Ascending aorta (tissue), 2 donors: Measurements from ENCODE around the gene KRT3. TPM values are rescaled to one million over a fixed set of nuclear protein-coding genes. Genes with fewer than 3 reads are reported as not detected.

Experiments used
- DNase-seq, 2 donors: peaks; one replicate each; pipeline ENCODE4 v3.0.0-alpha.2; 2019; ENCODE audit warnings: low spot score in 2 of 2
- H3K27ac ChIP-seq, 2 donors: fragments of 200-600 bp; sonication (generic); one replicate each; pipeline ENCODE4 v1.5.1; 2016 to 2017; ENCODE audit warnings: mild to moderate bottlenecking in 1 of 2
- H3K27me3 ChIP-seq: fragments of 200-600 bp; sonication (generic); one replicate; pipeline ENCODE4 v1.5.1; 2017
- H3K36me3 ChIP-seq, 2 donors: fragments of 200-600 bp; sonication (generic); one replicate each; pipeline ENCODE4 v1.5.1; 2016
- H3K4me1 ChIP-seq, 2 donors: fragments of 200-600 bp; sonication (generic); one replicate each; pipeline ENCODE4 v1.5.1; 2016 to 2017; ENCODE audit warnings: mild to moderate bottlenecking in 1 of 2
- H3K4me3 ChIP-seq, 2 donors: fragments of 200-600 bp; sonication (generic); one replicate each; pipeline ENCODE4 v1.5.1; 2016 to 2017; ENCODE audit warnings: mild to moderate bottlenecking in 1 of 2
- H3K9me3 ChIP-seq, 2 donors: fragments of 200-600 bp; sonication (generic); one replicate each; pipeline ENCODE4 v1.5.1; 2016
- intact Hi-C: fragments of 100-400 bp; cut with DNase I; formaldehyde crosslinking; loops from one replicate; pipeline ENCODE4 v1.15.1; 2023
- total RNA-seq: library from RNA; depleted of rRNA; stranded (reverse); fragments of >200 nt; gene quantifications from one replicate; pipeline ENCODE4 v1.1.0, GENCODE V29; 2016
- TF ChIP-seq, protein P1 (sequence below), 3 experiments: fragments of 200-600 bp in 2 of 3; fragments of 450-650 bp in 1 of 3; sonication (generic) in 2 of 3; IDR thresholded peaks; one replicate each; pipeline ENCODE4 v1.5.1; 2016 to 2019; ENCODE audit warnings: antibody characterized with exemption in 3 of 3, mild to moderate bottlenecking in 1 of 3, moderate library complexity in 1 of 3

KRT3 gene
- total RNA-seq, 1 donor from 2014 or later = not detected

DNA sequence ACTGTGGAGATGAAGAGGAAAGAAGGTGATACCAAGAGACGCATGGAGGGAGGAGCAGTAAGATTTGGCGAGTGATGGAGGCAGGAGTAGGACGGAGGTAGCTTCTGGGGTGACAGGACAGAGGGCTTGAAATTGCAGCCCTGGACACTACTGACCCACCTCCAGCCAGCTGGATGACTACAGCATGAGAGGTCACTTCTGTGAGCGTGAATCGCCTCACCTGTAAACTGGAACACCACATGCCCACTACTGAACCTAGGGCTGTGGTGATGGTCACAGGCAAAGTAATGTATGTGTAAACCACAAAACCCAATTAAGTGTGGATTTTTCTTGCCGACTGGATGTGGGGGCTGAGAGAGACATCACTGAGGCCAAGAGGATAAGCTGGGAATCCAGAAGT lies 24.6 kb upstream of the KRT3 start:
- no peak for DNase-seq
- Histone ChIP-seq H3K27me3 (no peaks in the 10 kb centered on the region), H3K4me1 (peaks cover 0 to 3% of the 10 kb centered on the region in 2 donors), H3K9me3 (no peaks in the 10 kb centered on the region), H3K4me3 (no peak overlapping the region), H3K36me3 (no peaks in the 10 kb centered on the region), H3K27ac (no peak overlapping the region)
- TF ChIP-seq, protein P1, sequence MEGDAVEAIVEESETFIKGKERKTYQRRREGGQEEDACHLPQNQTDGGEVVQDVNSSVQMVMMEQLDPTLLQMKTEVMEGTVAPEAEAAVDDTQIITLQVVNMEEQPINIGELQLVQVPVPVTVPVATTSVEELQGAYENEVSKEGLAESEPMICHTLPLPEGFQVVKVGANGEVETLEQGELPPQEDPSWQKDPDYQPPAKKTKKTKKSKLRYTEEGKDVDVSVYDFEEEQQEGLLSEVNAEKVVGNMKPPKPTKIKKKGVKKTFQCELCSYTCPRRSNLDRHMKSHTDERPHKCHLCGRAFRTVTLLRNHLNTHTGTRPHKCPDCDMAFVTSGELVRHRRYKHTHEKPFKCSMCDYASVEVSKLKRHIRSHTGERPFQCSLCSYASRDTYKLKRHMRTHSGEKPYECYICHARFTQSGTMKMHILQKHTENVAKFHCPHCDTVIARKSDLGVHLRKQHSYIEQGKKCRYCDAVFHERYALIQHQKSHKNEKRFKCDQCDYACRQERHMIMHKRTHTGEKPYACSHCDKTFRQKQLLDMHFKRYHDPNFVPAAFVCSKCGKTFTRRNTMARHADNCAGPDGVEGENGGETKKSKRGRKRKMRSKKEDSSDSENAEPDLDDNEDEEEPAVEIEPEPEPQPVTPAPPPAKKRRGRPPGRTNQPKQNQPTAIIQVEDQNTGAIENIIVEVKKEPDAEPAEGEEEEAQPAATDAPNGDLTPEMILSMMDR (IDR thresholded peaks at IDR 0.05) = no peak
- intact Hi-C loops = no loop called here

DNA sequence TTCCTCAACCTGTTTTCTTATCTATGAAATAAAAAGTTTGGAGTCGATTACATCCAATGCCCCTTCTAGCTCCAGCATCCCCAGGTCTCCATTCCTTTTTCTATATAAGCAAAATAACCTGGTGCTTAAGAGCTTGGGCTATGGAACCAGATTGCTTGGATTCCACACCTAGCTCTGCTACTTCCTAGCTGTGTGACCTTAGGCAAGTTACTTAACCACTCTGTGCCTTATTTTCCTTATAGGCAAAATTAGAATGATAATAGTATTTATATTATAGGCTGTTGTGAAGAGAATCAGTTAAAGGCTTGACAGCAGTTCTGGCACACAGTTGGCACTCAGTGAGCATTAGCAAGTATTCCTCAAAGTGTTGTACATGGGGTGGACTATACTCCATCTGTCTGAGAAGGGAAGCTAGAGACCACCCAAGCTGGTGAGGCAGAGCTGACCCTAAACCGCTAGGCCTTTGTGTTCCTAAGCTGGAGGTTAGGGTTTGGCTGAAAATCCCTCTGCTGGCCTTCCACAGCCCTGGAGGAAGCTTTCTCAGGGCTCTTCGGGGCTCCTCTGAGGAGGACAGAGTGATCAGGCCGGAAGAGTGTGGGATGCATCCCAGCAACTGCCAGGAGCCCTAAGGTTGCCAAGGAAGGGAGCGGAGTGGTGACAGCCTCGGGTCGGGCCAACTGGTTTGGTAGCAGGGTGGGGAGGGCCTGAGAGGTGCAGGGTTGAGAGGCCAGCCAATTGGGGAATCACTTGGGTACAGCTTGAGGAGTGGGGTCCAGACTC lies 24.0 kb upstream of the KRT3 start:
- intact Hi-C loops = no loop called here
- TF ChIP-seq, protein P1 (IDR thresholded peaks at IDR 0.05) = no peak
- Histone ChIP-seq H3K27me3 (no peaks in the 10 kb centered on the region), H3K4me1 (peaks cover 0 to 3% of the 10 kb centered on the region in 2 donors), H3K27ac (no peak overlapping the region), H3K4me3 (no peak overlapping the region), H3K36me3 (no peaks in the 10 kb centered on the region), H3K9me3 (no peaks in the 10 kb centered on the region)
- DNase-seq = no peak

DNA sequence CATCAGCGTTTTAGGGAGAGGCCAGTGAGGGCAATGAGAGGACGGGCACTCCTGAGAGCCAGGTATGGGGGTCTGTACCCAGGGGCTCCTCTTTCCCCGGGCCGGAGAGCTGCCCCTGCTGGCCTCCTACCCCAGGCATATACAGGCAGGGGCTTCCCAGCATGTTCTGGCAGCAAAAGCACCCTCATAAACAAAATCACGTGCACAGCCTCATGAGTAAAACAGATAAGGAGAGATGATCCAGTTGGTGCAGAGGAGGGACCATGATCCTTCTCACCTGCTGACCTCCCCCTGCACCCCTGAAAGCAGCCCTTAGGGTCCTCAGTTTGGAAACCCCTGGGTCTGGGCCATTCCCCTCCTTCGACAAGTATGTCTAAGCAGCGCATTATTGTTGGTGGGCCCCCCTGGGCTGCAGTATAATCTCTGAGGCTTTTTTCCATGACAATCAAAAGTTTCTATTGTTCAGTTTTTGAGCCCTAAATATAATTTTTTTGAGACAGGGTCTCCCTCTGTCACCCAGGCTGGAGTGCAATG lies 23.0 kb upstream of the KRT3 start:
- no peaks in the 10 kb centered on the region for H3K9me3 ChIP-seq

DNA sequence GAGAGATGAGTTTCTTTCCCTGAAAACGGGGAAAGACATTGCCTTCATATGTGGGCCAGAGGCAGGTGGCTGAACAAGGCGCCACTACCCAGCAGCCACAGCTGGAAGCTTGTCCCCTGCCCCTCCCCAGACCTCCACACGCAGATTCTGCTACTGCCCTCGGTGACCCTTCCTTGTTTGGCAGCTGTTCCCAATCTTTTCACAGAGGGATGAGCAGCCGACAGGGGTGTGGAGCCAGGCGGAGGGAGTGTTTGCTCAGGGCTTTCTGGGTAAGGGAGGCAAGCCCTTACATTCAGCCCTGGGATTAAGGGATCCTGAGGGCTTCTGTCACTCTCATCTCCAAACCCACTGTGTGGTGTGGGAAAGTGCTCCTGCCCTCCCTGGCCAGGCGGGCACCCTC lies 22.5 kb upstream of the KRT3 start:
- Histone ChIP-seq H3K27me3 (no peaks in the 10 kb centered on the region), H3K9me3 (no peaks in the 10 kb centered on the region), H3K4me1 (peaks cover 0 to 3% of the 10 kb centered on the region in 2 donors), H3K27ac (no peak overlapping the region), H3K36me3 (no peaks in the 10 kb centered on the region), H3K4me3 (no peak overlapping the region)
- intact Hi-C loops = no loop called here
- TF ChIP-seq, protein P1 (IDR thresholded peaks at IDR 0.05) = no peak
- DNase-seq = no peak

More for the DNA sequence above, 23.0 kb upstream of the KRT3 start:
- Histone ChIP-seq H3K36me3 (no peaks in the 10 kb centered on the region), H3K4me1 (peaks cover 0 to 3% of the 10 kb centered on the region in 2 donors), H3K4me3 (no peak overlapping the region), H3K27me3 (no peaks in the 10 kb centered on the region), H3K27ac (no peak overlapping the region)
- no peak for DNase-seq
- intact Hi-C loops = no loop called here
- TF ChIP-seq, protein P1 (IDR thresholded peaks at IDR 0.05) = no peak

DNA sequence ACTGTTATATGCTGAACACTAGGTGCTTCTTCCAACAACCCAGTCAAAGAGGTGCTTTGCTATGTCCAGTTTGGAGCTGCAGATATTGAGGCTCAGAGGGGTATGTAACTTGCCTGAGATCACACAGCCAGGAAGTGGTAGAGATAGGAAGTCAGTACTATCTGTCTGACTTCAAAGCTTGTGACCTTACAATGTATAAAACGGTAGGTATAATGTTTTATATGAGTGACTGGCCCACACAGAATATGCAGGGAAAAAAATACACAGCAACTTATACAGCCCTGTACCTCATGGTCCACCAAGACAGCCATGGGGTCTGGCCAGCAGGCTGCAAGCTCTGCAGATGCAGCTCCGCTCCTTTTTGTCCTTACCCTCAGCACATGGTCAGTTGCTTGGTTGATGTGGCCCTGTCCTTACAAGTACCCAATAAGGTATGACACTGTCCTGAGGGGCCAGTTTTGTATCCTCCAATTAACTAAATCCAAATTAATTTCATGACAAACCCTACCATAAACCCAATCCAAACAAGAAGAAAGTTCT lies 21.9 kb upstream of the KRT3 start:
- no peak overlapping the region for H3K4me3 ChIP-seq
- no peaks in the 10 kb centered on the region for H3K9me3 ChIP-seq
- TF ChIP-seq, protein P1 (IDR thresholded peaks at IDR 0.05) = no peak
- intact Hi-C loops = no loop called here
- H3K4me1 ChIP-seq = peaks cover 0 to 3% of the 10 kb centered on the region in 2 donors
- H3K36me3 ChIP-seq = no peaks in the 10 kb centered on the region
- no peak overlapping the region for H3K27ac ChIP-seq
- no peak for DNase-seq
- no peaks in the 10 kb centered on the region for H3K27me3 ChIP-seq
